Measurements from ENCODE around the gene ZFHX3.

Gene ZFHX3

DNA sequence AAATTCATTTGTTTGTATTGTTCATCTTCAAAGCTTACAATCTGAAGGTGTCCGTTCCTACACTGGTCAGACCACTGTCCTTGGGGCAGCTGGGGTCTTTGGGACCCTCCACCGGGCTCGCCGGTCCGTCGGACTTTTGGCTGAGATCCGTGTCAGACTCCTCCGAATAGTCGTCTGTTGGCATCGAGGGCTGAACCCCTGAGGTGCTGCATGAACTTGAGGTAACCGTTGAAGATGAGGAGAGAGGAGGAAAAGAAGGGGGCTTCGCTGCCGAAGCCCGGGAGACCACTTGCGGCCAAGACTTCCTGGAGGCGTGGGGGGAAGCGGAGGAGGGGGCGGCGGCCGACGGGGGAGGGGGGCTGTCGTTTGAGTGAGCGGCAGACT is 260.8 kb downstream of the ZFHX3 start:
- TF ChIP-seq, protein P1, sequence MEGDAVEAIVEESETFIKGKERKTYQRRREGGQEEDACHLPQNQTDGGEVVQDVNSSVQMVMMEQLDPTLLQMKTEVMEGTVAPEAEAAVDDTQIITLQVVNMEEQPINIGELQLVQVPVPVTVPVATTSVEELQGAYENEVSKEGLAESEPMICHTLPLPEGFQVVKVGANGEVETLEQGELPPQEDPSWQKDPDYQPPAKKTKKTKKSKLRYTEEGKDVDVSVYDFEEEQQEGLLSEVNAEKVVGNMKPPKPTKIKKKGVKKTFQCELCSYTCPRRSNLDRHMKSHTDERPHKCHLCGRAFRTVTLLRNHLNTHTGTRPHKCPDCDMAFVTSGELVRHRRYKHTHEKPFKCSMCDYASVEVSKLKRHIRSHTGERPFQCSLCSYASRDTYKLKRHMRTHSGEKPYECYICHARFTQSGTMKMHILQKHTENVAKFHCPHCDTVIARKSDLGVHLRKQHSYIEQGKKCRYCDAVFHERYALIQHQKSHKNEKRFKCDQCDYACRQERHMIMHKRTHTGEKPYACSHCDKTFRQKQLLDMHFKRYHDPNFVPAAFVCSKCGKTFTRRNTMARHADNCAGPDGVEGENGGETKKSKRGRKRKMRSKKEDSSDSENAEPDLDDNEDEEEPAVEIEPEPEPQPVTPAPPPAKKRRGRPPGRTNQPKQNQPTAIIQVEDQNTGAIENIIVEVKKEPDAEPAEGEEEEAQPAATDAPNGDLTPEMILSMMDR (IDR thresholded peaks at IDR 0.05) = no peak
- Histone ChIP-seq H3K9me3 (no peaks in the 10 kb centered on the region), H3K4me1 (ENCODE audit: control insufficient read depth in 1 of 2, insufficient read depth in 1 of 2, low read depth in 1 of 2, low read length in 1 of 2) (peaks cover 11 to 18% of the 10 kb centered on the region in 2 experiments), H3K27me3 (peaks cover 9% of the 10 kb centered on the region), H3K4me3 (ENCODE audit: low read depth in 1 of 2, low read length in 1 of 2) (peak overlapping the region; percentile 43 to 50), H3K27ac (no peak overlapping the region), H3K36me3 (no peaks in the 10 kb centered on the region)

DNA sequence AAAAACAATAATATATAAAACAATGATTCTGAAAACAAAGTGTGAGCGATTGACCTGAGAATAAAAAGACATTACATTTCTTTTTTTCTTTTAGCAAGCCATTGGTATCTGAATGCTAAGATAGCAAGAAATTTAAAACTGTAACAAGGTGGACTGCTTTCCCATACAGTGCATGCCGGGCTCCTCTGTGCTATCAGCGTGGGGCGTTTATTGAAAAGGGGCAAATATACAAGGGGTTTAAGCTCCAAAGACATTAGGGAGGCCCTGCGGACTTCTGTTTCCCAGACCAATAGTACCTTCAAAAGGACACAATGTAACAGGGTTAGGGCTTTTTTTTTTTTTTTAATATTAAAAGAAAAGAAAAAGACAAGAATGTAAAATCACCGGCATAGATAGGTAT is 261.3 kb downstream of the ZFHX3 start:
- Histone ChIP-seq H3K4me3 (ENCODE audit: low read depth in 1 of 2, low read length in 1 of 2) (no peak overlapping the region), H3K36me3 (no peaks in the 10 kb centered on the region), H3K27ac (no peak overlapping the region), H3K9me3 (no peaks in the 10 kb centered on the region), H3K27me3 (peaks cover 9% of the 10 kb centered on the region), H3K4me1 (ENCODE audit: control insufficient read depth in 1 of 2, insufficient read depth in 1 of 2, low read depth in 1 of 2, low read length in 1 of 2) (peaks cover 11 to 18% of the 10 kb centered on the region in 2 experiments)
- TF ChIP-seq, protein P1 (IDR thresholded peaks at IDR 0.05) = no peak

DNA sequence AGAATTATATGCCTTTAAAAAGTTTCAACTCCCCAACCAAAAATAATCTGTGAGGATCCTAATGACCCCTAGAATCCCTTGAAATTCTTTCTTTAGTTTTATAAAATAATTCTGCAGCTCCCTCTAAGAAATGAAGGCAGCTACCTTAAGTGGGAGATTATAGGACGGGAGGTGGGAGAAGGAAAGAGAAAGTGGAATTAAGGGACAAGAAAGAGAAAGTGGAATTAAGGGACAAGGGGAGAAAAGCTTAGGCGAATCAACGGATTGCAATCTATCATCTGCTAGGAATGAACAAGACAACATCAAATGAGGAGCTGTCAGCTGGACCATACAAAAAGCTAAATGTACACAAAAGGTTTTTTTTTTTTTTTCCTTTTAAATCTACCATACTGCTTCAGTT is 262.0 kb downstream of the ZFHX3 start:
- no peaks in the 10 kb centered on the region for H3K9me3 ChIP-seq
- TF ChIP-seq, protein P1 (IDR thresholded peaks at IDR 0.05) = no peak
- no peak overlapping the region for H3K27ac ChIP-seq
- H3K36me3 ChIP-seq = no peaks in the 10 kb centered on the region
- peaks cover 11 to 18% of the 10 kb centered on the region in 2 experiments for H3K4me1 ChIP-seq (ENCODE audit: control insufficient read depth in 1 of 2, insufficient read depth in 1 of 2, low read depth in 1 of 2, low read length in 1 of 2)
- no peak overlapping the region for H3K4me3 ChIP-seq (ENCODE audit: low read depth in 1 of 2, low read length in 1 of 2)
- H3K27me3 ChIP-seq = peaks cover 9% of the 10 kb centered on the region

DNA sequence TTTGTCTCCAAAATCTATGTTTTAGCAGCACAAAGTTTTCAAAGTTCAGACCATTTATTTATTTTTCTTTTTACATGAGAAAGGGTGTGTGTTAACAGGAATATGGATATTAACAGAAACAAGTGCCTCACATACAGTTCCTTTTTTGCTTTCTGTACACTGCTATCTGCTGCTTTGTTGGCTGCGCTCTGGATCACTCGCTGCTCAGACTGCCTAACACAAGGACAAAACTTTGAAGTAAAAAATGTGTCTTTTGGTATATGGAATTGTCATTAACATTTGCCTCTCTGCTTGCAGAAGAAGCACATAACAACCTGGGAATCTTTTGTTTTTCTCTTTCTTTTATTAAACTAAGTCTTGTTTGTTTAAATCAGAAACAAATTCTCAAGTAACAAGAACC is 262.8 kb downstream of the ZFHX3 start:
- Histone ChIP-seq H3K36me3 (no peaks in the 10 kb centered on the region), H3K27me3 (peaks cover 9% of the 10 kb centered on the region), H3K4me1 (ENCODE audit: control insufficient read depth in 1 of 2, insufficient read depth in 1 of 2, low read depth in 1 of 2, low read length in 1 of 2) (peaks cover 11 to 18% of the 10 kb centered on the region in 2 experiments), H3K27ac (no peak overlapping the region), H3K9me3 (no peaks in the 10 kb centered on the region), H3K4me3 (ENCODE audit: low read depth in 1 of 2, low read length in 1 of 2) (no peak overlapping the region)
- TF ChIP-seq, protein P1 (IDR thresholded peaks at IDR 0.05) = no peak

DNA sequence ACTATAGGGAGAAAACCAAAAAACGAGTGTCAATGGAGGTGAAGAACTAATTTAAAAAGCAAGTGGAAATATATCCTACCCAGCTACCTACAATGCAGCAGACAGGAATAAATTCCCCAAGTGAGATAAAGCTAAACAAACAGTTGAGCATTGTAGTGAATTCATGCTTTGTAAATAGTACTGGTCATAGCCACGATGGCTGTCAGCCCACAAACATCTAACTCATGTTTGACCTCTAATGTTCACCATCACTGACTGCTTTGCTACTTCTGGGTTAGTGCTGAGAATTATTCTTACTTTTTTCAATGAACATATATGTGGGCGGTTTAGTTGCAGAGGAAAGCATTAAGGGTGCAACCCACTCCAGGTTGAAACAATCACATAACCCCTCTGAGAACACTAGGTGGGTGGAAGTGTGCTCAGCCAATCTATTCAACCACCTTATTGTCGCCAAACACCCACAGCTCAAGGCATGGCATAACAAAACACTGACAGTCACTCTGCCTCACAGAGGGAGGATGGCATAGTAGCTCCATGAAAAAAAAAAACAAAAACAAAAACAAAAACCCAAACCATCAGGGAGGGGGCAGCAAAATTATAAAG is 264.1 kb downstream of the ZFHX3 start:
- H3K9me3 ChIP-seq = no peaks in the 10 kb centered on the region
- peaks cover 11 to 17% of the 10 kb centered on the region in 2 experiments for H3K4me1 ChIP-seq (ENCODE audit: control insufficient read depth in 1 of 2, insufficient read depth in 1 of 2, low read depth in 1 of 2, low read length in 1 of 2)
- TF ChIP-seq, protein P1 (IDR thresholded peaks at IDR 0.05) = no peak
- H3K27ac ChIP-seq = no peak overlapping the region
- H3K4me3 ChIP-seq (ENCODE audit: low read depth in 1 of 2, low read length in 1 of 2) = no peak overlapping the region
- no peaks in the 10 kb centered on the region for H3K36me3 ChIP-seq
- H3K27me3 ChIP-seq = peaks cover 9% of the 10 kb centered on the region
